GM13977 (cell line): ENCODE data around the gene NINL.
A peak's percentile ranks its signal among the peaks of the same experiment; 100 is the strongest.
"Not testable (repeated sequence)": the region's sequence is repeated elsewhere in the genome, so short reads cannot be mapped to it uniquely, and the experiment has no call there.

ENCODE experiments used
- DNase-seq: peaks from one replicate; pipeline ENCODE4 v3.0.0; 2012; ENCODE audit warnings: low spot score
- CTCF ChIP-seq: IDR thresholded peaks from 2 replicates; pipeline ENCODE4 v1.5.1; 2012; ENCODE audit warnings: mild to moderate bottlenecking, control low read depth; ENCODE audit not compliant: insufficient read depth; ENCODE audit errors: extremely low read depth, missing control alignments
- in situ Hi-C: fragments of 300-500 bp; cut with MboI; formaldehyde crosslinking; loops from one replicate; pipeline ENCODE4 v1.12.0; 2022; ENCODE audit warnings: low sequenced_read_pairs, low pct_unique_long_range_greater_than_20kb, mixed read lengths, inconsistent platforms; ENCODE audit not compliant: unreplicated experiment

NINL gene

GRCh38 chr20:25584905-25585704, at the start of gene NINL:
TSS of gene NINL (minus strand) at chr20:25585531. CDS start at chr20:25526587, 58,944 bp downstream.
- DNase-seq = peak; percentile 78
- in situ Hi-C loops = no loop called here
- no peak for TF ChIP-seq CTCF

- no peak for TF ChIP-seq CTCF
- in situ Hi-C loops = no loop called here
- no peak for DNase-seq
Observed at GRCh38 chr20:25632940-25633790, 47.8 kb upstream of the NINL start.

GRCh38 chr20:25630615-25631014, 45.3 kb upstream of the NINL start:
- DNase-seq, in situ Hi-C loops: not testable (repeated sequence)

- no peak for TF ChIP-seq CTCF
- no peak for DNase-seq
- in situ Hi-C loops = no loop called here
Observed at GRCh38 chr20:25629816-25630499, 44.6 kb upstream of the NINL start.

GRCh38 chr20:25626779-25627178, 41.4 kb upstream of the NINL start:
- in situ Hi-C loops = no loop called here
- TF ChIP-seq CTCF = no peak
- DNase-seq = no peak

GRCh38 chr20:25624500-25624939, 39.2 kb upstream of the NINL start:
- in situ Hi-C loops = no loop called here

More at GRCh38 chr20:25624500-25624939, 39.2 kb upstream of the NINL start:
- TF ChIP-seq CTCF = no peak
- DNase-seq = no peak
